Measurements from ENCODE around the gene ST3GAL2.
A peak's percentile ranks its signal among the peaks of the same experiment; 100 is the strongest.

The ST3GAL2 gene, protein sequence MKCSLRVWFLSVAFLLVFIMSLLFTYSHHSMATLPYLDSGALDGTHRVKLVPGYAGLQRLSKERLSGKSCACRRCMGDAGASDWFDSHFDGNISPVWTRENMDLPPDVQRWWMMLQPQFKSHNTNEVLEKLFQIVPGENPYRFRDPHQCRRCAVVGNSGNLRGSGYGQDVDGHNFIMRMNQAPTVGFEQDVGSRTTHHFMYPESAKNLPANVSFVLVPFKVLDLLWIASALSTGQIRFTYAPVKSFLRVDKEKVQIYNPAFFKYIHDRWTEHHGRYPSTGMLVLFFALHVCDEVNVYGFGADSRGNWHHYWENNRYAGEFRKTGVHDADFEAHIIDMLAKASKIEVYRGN

DNA sequence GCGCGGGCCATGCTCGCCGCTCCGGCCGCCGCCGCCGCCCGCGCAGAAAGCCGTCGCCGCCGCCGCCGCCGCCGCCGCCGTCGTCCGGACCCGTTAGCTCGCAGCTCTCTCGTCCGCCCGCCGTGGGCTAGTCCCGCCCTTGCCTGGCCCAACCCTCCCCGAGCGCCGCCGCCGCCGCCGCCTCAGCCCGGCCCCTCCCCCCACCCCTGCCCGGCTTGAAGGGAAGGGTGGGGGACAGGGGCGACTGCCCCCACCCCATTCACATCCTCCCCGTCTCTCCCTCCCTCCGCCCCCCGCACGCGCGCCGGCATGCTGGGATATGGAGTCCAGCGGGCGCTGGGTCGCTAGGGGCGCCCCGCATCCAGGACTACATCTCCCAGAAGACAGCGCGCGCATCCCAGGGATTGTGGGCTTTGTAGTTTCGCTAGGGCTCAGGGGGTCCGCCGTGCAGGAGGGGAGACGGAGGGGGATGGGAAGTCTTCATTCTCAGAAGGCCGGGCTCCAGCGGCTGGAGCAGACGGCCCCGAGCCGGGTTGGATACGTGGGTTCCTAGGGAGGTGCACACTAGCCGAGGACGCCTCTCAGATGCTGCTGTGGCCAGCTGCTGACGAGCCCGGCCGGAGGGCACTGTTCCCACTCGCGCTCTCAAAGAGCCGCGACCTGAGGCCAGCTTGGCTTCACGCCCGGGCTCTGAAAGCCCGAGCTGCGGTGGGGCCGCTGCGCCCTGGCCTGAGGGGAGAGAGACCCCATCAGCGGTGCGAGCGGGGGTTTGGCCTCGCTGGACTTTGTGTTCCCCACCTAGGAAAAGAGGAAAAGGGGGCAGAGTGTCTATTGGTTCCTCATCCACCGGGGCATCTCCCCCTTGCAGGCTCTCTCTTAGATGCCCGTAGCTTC, at the start of gene ST3GAL2:
TSS of gene ST3GAL2 (minus strand) at position 132 of the 894 bp plus-strand sequence. CDS start 40,570 bp downstream, outside the sequence.
- peak; percentile 96 for DNase-seq (ENCODE audit: low spot score)

DNA sequence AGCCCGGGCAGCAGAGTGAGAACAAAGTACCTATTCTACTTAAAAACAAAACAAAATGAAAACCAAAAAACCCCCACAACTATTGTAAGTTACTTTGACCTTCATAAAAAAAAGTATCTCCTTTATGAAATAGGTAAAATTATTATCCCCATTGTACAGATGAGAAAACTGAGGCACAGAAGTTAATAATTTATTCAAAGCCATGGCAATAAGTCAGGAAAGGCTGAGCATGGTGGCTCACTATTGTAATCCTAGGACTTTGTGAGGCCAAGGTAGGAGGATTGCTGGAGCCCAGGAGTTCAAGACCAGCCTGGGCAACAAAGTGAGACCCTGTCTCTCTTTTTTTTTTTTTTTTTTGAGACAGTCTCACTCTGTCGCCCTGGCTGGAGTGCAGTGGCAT, 46.0 kb upstream of the ST3GAL2 start:
- no peak for DNase-seq (ENCODE audit: low spot score)

- DNase-seq (ENCODE audit: low spot score): no peak
These were observed 44.5 kb upstream of the ST3GAL2 start for GRCh38 chr16:70483426-70483825.

- DNase-seq (ENCODE audit: low spot score): no peak
These were observed 43.7 kb upstream of the ST3GAL2 start for GRCh38 chr16:70482624-70483023.

DNA sequence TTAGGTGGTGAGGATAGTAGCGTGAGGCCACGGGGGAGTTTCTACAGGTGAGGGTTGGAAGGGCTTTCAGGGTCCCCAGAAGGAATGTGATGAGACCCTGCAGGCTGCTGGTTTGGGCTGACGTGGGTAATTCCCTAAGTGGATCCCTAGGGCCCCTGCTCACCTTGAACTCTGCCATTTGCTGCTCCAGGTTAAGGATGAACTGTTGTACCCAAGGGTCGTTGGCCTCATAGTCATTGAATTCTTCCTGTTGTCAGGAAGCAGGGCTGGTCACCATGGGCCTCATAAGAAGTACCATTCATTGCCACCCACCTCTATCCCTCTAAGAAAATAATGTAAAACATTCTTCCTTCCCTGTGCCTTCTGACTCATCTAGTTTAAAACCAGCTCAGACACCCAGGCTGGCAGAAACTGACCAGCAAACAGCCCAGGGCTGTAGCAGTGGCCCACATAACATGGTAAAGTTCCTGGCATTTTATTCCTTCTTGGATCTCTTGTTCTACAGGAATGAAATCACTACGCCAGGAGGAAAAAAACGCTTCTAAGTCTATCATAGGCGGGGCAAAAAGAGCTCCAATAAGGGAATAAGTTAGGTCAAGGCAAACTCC, 43.1 kb upstream of the ST3GAL2 start:
- no peak for DNase-seq (ENCODE audit: low spot score)

GRCh38 chr16:70480127-70481105, 41.5 kb upstream of the ST3GAL2 start:
- DNase-seq (ENCODE audit: low spot score): no peak

GRCh38 chr16:70478912-70479341, 40.0 kb upstream of the ST3GAL2 start:
- DNase-seq (ENCODE audit: low spot score): no peak

DNA sequence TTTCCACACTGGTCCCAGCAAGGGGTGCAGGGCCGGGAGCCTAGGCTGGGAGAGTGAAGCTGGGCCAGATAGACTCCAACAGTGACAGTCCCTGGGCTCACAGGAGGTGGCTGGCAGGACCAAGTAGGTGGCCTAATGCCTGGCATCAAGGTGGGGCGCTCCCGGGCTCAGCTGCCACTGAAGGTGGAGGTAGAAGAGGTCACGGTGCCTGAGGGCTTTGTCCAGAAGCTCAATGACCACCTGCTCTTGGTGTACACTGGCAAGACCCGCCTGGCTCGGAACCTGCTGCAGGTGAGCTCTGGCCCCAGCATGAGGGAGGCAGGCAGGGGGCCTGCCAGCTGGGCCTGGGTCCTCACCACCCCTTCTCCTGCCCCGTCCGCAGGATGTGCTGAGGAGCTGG, 39.3 kb upstream of the ST3GAL2 start:
- DNase-seq (ENCODE audit: low spot score): no peak

DNA sequence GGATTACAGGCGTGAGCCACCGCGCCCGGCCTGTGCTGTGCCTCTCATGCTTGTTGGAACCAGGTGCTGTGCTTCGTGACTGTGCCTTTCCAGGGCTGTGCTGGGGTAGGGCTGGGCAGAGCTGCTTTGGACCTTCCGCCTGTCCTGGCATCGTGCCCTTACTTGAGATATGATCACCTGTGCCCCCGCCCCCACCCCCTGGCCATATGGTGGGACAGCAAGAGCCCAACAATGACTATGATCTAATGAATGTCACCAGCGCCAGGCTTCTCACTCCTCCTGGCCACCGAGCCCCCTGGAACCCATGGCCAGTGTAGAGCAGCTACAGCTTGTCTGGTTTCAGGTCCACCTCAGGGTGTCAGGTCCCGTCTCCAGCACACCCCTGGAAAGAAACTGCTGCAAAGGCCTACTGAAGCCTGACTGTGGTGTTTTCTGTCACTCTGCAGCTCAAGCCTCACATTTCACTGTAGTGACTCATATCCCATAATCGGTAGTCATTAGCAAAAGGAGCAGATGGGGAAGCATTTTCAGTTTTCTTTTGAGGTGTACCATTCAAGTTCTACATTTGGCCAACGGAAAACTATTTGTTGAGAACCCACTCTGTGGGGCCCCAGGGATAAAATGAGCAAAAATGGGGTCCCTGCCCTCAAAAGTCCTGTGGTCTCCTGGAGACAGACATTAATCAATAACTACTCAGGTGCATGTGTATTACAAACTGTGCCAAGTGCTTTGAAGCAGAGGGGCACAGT, 37.5 kb upstream of the ST3GAL2 start:
- no peak for DNase-seq (ENCODE audit: low spot score)

DNA sequence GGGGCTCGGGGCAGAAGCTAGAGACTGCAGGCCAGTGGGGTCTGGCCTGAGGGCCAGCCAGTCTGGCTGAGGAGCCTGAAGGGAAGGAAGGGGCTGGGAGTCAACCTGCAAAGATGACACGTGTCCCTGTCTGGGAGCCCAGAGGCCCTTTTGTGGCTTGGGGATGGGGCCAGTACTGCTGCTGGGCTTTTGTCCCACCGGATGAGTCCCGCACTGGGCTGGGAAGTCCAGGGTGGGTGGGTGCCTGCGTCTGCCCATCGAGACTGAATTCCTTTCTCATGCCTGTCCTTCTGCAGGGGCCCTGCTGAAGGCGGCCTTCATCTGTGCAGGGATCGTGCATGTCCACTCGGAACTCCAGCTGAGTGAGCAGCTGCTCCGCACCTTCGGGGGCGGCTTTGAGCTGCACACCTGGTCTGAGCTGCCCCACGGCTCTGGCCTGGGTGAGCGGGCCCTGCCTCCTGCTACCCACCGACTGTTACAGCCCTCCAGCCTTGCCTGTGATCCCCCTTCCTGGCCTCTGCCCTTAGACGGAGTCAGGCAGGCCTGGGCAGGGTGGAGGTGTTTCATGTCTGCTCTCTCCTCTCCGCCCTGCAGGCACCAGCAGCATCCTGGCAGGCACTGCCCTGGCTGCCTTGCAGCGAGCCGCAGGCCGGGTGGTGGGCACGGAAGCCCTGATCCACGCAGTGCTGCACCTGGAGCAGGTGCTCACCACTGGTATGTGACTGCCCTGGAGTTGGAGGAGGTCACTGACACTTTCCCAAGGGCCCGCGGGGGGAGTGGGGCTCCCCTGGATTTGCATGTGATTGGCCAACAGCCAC, 36.4 kb upstream of the ST3GAL2 start:
- no peak for DNase-seq (ENCODE audit: low spot score)

- DNase-seq (ENCODE audit: low spot score): no peak
These were observed 35.6 kb upstream of the ST3GAL2 start for GRCh38 chr16:70474320-70475053.

DNA sequence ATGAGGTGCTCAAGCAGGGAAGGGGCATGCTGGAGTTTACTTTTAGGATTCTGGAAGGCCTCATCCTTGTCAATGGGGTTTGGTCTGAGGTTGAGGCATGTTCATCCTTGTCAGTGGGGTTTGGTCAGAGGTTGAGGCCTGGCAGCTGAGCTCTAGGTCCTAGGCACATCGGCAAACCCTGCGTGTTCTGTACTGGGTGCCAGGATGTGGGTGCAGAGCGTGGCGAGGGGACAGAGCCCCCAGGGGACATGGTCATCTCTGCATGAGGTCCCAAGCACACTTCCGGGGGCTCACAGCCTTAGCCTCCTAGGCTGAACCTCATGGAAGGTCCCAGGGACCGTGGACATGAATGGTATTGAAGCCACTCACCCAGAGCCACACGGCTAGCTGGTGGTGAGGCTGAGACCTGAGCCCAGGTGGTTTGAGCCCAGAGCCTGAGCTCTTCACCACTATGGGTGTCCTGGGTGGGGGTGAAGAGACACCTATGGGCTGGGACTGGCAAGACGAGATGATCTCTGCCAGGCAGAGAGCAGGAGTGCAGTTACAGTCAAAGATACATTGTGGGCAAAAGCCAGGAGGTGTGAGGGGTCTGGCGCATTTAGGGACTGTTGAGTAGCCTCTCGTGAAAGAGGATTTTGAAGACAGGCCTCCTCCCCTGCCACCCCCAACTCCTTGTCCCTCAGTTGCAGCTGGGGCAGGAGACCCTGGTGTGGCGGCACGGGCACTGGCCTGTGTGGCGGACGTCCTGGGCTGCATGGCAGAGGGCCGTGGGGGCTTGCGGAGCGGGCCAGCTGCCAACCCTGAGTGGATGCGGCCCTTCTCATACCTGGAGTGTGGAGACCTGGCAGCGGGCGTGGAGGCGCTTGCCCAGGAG, 34.8 kb upstream of the ST3GAL2 start:
- DNase-seq (ENCODE audit: low spot score): no peak

DNA sequence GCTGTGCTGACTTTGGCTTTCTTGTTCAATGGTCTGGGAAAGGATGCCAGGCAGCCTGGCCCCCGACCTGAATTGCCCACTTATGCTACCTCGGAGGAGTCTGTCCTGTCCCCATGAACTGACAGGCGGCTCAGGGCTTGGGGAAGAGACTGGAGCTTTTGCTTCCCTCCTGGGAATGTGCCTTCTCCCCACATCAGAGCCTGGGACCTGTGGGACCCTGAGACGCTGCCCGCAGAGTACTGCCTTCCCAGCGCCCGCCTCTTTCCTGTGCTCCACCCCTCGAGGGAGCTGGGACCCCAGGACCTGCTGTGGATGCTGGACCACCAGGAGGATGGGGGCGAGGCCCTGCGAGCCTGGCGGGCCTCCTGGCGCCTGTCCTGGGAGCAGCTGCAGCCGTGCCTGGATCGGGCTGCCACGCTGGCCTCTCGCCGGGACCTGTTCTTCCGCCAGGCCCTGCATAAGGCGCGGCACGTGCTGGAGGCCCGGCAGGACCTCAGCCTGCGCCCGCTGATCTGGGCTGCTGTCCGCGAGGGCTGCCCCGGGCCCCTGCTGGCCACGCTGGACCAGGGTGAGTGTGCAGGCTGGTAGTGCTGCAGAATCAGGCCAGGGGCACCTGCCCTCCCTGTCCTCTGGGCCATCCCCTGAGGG, 34.0 kb upstream of the ST3GAL2 start:
- no peak for DNase-seq (ENCODE audit: low spot score)

DNA sequence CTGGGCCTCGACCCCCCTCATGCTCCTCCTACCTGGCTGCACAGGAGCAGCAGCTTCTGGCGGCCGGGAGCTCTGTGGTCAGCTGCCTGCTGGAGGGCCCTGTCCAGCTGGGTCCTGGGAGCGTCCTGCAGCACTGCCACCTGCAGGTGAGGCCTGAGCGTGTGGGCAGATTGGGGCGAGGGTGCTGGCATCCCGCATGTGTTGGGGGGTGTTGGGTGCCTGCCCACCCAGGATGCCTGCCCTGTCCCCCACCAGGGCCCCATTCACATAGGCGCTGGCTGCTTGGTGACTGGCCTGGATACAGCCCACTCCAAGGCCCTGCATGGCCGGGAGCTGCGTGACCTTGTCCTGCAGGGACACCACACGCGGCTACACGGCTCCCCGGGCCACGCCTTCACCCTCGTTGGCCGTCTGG, 32.0 kb upstream of the ST3GAL2 start:
- no peak for DNase-seq (ENCODE audit: low spot score)

GRCh38 chr16:70470141-70470926, 31.4 kb upstream of the ST3GAL2 start:
- DNase-seq (ENCODE audit: low spot score): no peak

- no peak for DNase-seq (ENCODE audit: low spot score)
These were observed 30.1 kb upstream of the ST3GAL2 start for GRCh38 chr16:70468776-70469525.

All from CD4-positive, alpha-beta T cell treated with Interleukin-6 at 100 ng/mL for 8 hours (primary cell).